CD8-positive, alpha-beta memory T cell (primary cell): ENCODE measurements around the gene PDLIM7. TPM values are rescaled to one million over a fixed set of nuclear protein-coding genes. Genes with fewer than 3 reads are reported as not detected.
A peak's percentile ranks its signal among the peaks of the same experiment; 100 is the strongest.

ENCODE experiments used
- CTCF ChIA-PET: fragments of 350-600 bp; sonication (Branson Sonifier 250); formaldehyde crosslinking; loops from one replicate; lab custom pipeline; 2021; ENCODE audit warnings: antibody characterized with exemption; lab: Charles Lee
- POLR2A ChIA-PET: fragments of 350-600 bp; sonication (Branson Sonifier 250); formaldehyde crosslinking; loops from one replicate; lab custom pipeline; 2021; ENCODE audit warnings: antibody characterized with exemption; lab: Charles Lee
- DNase-seq, 5 donors: peaks; one replicate each; pipeline versions ENCODE4 v3.0.0 to v3.0.0-alpha.2; 2020 to 2022; ENCODE audit warnings: mixed read lengths in 1 of 5
- H3K27ac ChIP-seq: one replicate; pipeline ENCODE4 v1.7.0; 2013; ENCODE audit warnings: low read depth, mild to moderate bottlenecking, low read length, moderate library complexity
- H3K27me3 ChIP-seq: 2 replicates; pipeline ENCODE4 v1.7.0; 2013; ENCODE audit warnings: low read length, mild to moderate bottlenecking; ENCODE audit not compliant: insufficient read depth, poor library complexity, severe bottlenecking
- H3K36me3 ChIP-seq: 2 replicates; pipeline ENCODE4 v1.7.0; 2013; ENCODE audit warnings: mild to moderate bottlenecking, low read length, moderate library complexity; ENCODE audit not compliant: insufficient read depth
- H3K4me1 ChIP-seq: 2 replicates; pipeline ENCODE4 v1.7.0; 2013; ENCODE audit warnings: mild to moderate bottlenecking, low read length, moderate library complexity; ENCODE audit not compliant: insufficient read depth
- H3K4me3 ChIP-seq: 2 replicates; pipeline ENCODE4 v1.7.0; 2013; ENCODE audit warnings: mild to moderate bottlenecking, low read length
- H3K9me3 ChIP-seq: 2 replicates; pipeline ENCODE4 v1.7.0; 2013; ENCODE audit warnings: mild to moderate bottlenecking, low read length
- H3K27ac Mint-ChIP-seq, 8 donors: one replicate each; pipeline ENCODE4 v1.8.0; 2020 to 2021; ENCODE audit warnings: mixed read lengths in 8 of 8, mild to moderate bottlenecking in 6 of 8, inconsistent platforms in 3 of 8, moderate library complexity in 3 of 8
- H3K27me3 Mint-ChIP-seq, 2 donors: one replicate each; pipeline ENCODE4 v1.8.0; 2020 to 2021; ENCODE audit warnings: mixed read lengths in 2 of 2, mild to moderate bottlenecking in 1 of 2, moderate library complexity in 1 of 2
- H3K36me3 Mint-ChIP-seq, 3 donors: one replicate each; pipeline ENCODE4 v1.8.0; 2020 to 2021; ENCODE audit warnings: mixed read lengths in 3 of 3, inconsistent platforms in 1 of 3, mild to moderate bottlenecking in 1 of 3
- H3K4me1 Mint-ChIP-seq, 3 donors: one replicate each; pipeline ENCODE4 v1.8.0; 2020 to 2021; ENCODE audit warnings: mixed read lengths in 3 of 3, inconsistent platforms in 1 of 3, mild to moderate bottlenecking in 1 of 3
- H3K4me3 Mint-ChIP-seq, 7 donors: one replicate each; pipeline ENCODE4 v1.8.0; 2020 to 2021; ENCODE audit warnings: mixed read lengths in 7 of 7, mild to moderate bottlenecking in 6 of 7, moderate library complexity in 4 of 7, inconsistent platforms in 2 of 7
- H3K9me3 Mint-ChIP-seq, 5 donors: one replicate each; pipeline ENCODE4 v1.8.0; 2020 to 2022; ENCODE audit warnings: mixed read lengths in 5 of 5, mild to moderate bottlenecking in 3 of 5, moderate library complexity in 2 of 5, inconsistent platforms in 1 of 5
- polyA plus RNA-seq: library from polyadenylated mRNA; unstranded; fragments of 300-500 nt; fragmentation: Illumina TruSeq; gene quantifications from one replicate; pipeline ENCODE4 v1.2.3, GENCODE V29; 2021
- total RNA-seq, 2 experiments: library from RNA; stranded (reverse); gene quantifications; one replicate each; pipeline ENCODE4 v1.2.3, GENCODE V29; 2021

PDLIM7 gene
- total and polyA plus RNA-seq, 3 experiments from 2014 or later: 6.0 to 30.4 (median 28.4) TPM

- Histone ChIP-seq H3K9me3 (no peaks in the 10 kb centered on the region), H3K27me3 (no peaks in the 10 kb centered on the region), H3K27ac (no peak overlapping the region), H3K36me3 (peaks cover 26% of the 10 kb centered on the region), H3K4me1 (no peaks in the 10 kb centered on the region), H3K4me3 (no peak overlapping the region)
- peak in 1 of 5 donors; percentile 26 for DNase-seq
- no peaks in the 10 kb centered on the region for H3K9me3 Mint-ChIP-seq
- peaks cover 0 to 4% (median 1%) of the 10 kb centered on the region in 3 donors for H3K4me1 Mint-ChIP-seq
- ChIA-PET CTCF (interaction anchor here (1.6 kb wide), 1 partner anchor 19 kb away, joined by 3 read pairs; no protein-coding TSS in a partner anchor), POLR2A (no interaction called here)
- H3K4me3 Mint-ChIP-seq: no peak overlapping the region
- H3K27ac Mint-ChIP-seq: no peak overlapping the region
- H3K36me3 Mint-ChIP-seq: peaks cover 0 to 27% (median 8%) of the 10 kb centered on the region in 3 donors
- no peaks in the 10 kb centered on the region for H3K27me3 Mint-ChIP-seq
Measured at GRCh38 chr5:177528631-177529030, 31.2 kb upstream of the PDLIM7 start.

DNA sequence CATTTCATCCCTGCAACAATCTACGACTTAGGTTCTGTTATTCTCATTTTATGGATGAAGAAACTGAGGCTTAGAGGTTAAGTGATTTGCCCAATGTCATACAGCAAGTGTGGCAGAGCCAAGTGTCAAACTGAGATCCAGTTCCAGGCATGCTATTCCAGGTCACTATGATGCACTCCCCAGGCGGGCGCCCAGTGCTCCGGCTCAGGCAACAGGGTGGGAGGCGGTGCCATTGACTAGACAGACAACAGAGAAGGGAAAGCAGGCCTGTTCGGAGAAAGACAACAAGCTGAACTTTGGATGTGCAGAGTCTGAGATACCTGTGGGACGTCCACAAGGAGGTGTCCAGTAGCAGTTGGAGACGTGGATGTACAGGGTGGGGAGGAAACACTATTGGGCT lies 30.2 kb upstream of the PDLIM7 start:
- Mint-ChIP-seq H3K4me1 (peaks cover 0 to 4% (median 0%) of the 10 kb centered on the region in 3 donors), H3K4me3 (no peak overlapping the region), H3K36me3 (peaks cover 0 to 24% (median 8%) of the 10 kb centered on the region in 3 donors), H3K9me3 (no peaks in the 10 kb centered on the region), H3K27me3 (no peaks in the 10 kb centered on the region), H3K27ac (no peak overlapping the region)
- Histone ChIP-seq H3K9me3 (no peaks in the 10 kb centered on the region), H3K4me1 (no peaks in the 10 kb centered on the region), H3K27ac (no peak overlapping the region), H3K27me3 (no peaks in the 10 kb centered on the region), H3K4me3 (no peak overlapping the region), H3K36me3 (peaks cover 26% of the 10 kb centered on the region)
- peak in 1 of 5 donors; percentile 20 for DNase-seq
- POLR2A ChIA-PET: no interaction called here
- CTCF ChIA-PET: interaction anchor here (1.6 kb wide), 1 partner anchor 20 kb away, joined by 3 read pairs; no protein-coding TSS in a partner anchor

DNA sequence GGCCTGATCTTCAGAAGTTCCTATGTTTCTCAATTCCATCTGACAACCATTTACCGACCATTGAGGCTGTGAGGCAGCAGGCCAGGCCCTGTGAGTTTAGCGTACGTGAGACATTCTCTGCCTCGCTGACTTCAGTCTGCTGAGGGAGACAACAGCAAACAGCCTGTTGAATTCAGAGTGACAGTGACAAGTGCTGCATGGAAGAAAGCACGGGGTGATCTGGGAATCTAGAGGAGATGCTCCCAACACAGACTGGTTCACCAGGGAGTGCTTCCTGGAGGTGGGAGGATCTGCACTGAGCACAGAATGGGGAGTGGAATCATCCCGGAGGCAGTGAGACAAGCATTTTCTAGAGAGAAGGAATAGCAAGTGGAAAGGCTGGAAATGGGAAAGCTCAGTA lies 29.4 kb upstream of the PDLIM7 start:
- peaks cover 3 to 4% (median 4%) of the 10 kb centered on the region in 3 donors for H3K4me1 Mint-ChIP-seq
- H3K27me3 ChIP-seq: no peaks in the 10 kb centered on the region
- H3K27me3 Mint-ChIP-seq: no peaks in the 10 kb centered on the region
- H3K4me1 ChIP-seq: no peaks in the 10 kb centered on the region
- no peaks in the 10 kb centered on the region for H3K9me3 ChIP-seq
- ChIA-PET CTCF (no interaction called here), POLR2A (no interaction called here)
- peaks cover 0 to 20% (median 6%) of the 10 kb centered on the region in 3 donors for H3K36me3 Mint-ChIP-seq
- peaks cover 21% of the 10 kb centered on the region for H3K36me3 ChIP-seq
- no peak overlapping the region for H3K27ac Mint-ChIP-seq
- no peak overlapping the region for H3K27ac ChIP-seq
- DNase-seq: no peak
- H3K4me3 ChIP-seq: no peak overlapping the region
- H3K4me3 Mint-ChIP-seq: no peak overlapping the region
- no peaks in the 10 kb centered on the region for H3K9me3 Mint-ChIP-seq

DNA sequence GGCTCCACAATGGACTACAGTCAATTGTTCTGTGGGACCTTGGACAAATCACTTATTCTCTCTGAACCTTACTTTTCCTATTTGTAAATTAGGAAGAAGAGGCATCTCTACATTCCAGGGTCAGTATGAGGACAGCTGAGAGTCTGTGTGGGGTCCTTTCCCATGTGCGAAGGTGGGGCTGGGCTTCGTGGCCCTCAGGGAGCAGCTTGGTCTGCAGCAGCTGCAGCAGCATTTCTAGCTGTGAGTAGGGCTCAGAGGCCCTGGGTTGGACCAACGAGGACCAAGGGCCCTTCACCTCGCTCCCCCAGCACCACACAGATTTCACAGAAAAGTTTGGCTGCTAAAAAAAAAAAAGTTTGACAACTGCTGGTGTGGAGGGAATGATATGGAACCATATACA lies 28.8 kb upstream of the PDLIM7 start:
- H3K4me3 Mint-ChIP-seq: no peak overlapping the region

DNA sequence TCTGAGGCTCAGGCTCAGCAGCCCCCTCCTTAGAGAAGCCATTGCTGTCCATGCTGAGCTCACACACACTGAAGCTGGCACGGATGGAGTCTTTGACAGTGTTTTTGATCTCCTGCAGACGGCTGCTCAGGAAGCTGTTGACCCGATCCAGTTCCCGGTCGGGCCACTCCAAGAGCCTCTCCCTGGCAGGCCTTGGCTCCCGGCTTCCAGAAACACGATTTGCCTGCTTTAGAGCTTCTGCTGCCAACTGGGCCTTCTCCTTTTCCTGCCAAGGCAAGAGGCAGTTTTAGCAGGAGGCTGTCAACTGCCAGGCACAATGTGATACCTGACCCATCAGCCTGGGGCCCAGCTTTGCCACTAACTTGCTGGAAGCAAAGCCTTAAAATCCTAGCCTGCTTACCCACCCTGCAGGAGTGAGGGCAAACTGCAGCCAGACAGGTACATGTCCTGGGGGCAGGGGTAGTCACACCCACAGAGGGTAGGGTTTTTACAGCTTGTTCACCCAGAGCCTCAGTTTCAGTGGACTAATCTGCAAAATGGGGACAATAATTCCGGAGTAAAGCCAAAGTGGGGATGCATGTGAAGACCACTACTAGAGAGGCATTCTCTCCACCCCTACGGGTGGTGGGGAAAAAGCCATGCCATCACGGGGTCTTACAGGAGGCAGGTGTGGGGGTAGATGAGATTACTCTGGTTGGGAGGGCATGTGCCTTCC lies 27.7 kb upstream of the PDLIM7 start:
- no peak overlapping the region for H3K4me3 ChIP-seq
- H3K27ac ChIP-seq: no peak overlapping the region
- peaks cover 17% of the 10 kb centered on the region for H3K36me3 ChIP-seq
- H3K4me1 ChIP-seq: peaks cover 7% of the 10 kb centered on the region
- ChIA-PET POLR2A (interaction anchor here (1.5 kb wide), 1 partner anchor 9 kb away, joined by 3 read pairs; no protein-coding TSS in a partner anchor), CTCF (interaction anchor here (0.5 to 1.5 kb wide), 3 partner anchors 21 to 40 kb away, joined by 3 read pairs; no protein-coding TSS in a partner anchor)
- peaks cover 15 to 21% (median 18%) of the 10 kb centered on the region in 3 donors for H3K4me1 Mint-ChIP-seq
- H3K27me3 Mint-ChIP-seq: peaks cover 0 to 2% of the 10 kb centered on the region in 2 donors
- H3K9me3 Mint-ChIP-seq: no peaks in the 10 kb centered on the region
- peaks cover 0 to 31% (median under 1%) of the 10 kb centered on the region in 3 donors for H3K36me3 Mint-ChIP-seq
- peak in 1 of 5 donors; percentile 17 for DNase-seq
- H3K9me3 ChIP-seq: no peaks in the 10 kb centered on the region
- no peaks in the 10 kb centered on the region for H3K27me3 ChIP-seq
- peak overlapping the region in 3 of 8 donors; percentile 26 to 56 (median 47) for H3K27ac Mint-ChIP-seq
- H3K4me3 Mint-ChIP-seq: no peak overlapping the region

More for the DNA sequence above, 28.8 kb upstream of the PDLIM7 start:
- H3K4me3 ChIP-seq: no peak overlapping the region
- ChIA-PET POLR2A (no interaction called here), CTCF (interaction anchor here (1.5 kb wide), 1 partner anchor 20 kb away, joined by 3 read pairs; no protein-coding TSS in a partner anchor)
- peak in 1 of 5 donors; percentile 15 for DNase-seq
- no peaks in the 10 kb centered on the region for H3K9me3 ChIP-seq
- Mint-ChIP-seq H3K4me1 (peaks cover 9 to 10% (median 10%) of the 10 kb centered on the region in 3 donors), H3K36me3 (peaks cover 0 to 22% (median 5%) of the 10 kb centered on the region in 3 donors), H3K9me3 (no peaks in the 10 kb centered on the region), H3K27me3 (no peaks in the 10 kb centered on the region), H3K27ac (no peak overlapping the region)
- H3K27ac ChIP-seq: no peak overlapping the region
- H3K4me1 ChIP-seq: peaks cover 5% of the 10 kb centered on the region
- H3K27me3 ChIP-seq: no peaks in the 10 kb centered on the region
- peaks cover 22% of the 10 kb centered on the region for H3K36me3 ChIP-seq

- Histone ChIP-seq H3K27me3 (no peaks in the 10 kb centered on the region), H3K27ac (no peak overlapping the region), H3K9me3 (no peaks in the 10 kb centered on the region), H3K4me3 (no peak overlapping the region), H3K4me1 (peaks cover 10% of the 10 kb centered on the region), H3K36me3 (peaks cover 17% of the 10 kb centered on the region)
- Mint-ChIP-seq H3K27ac (no peak overlapping the region), H3K4me1 (peaks cover 20 to 27% (median 23%) of the 10 kb centered on the region in 3 donors), H3K27me3 (peaks cover 0 to 2% of the 10 kb centered on the region in 2 donors), H3K4me3 (no peak overlapping the region), H3K36me3 (peaks cover 0 to 36% (median 0%) of the 10 kb centered on the region in 3 donors), H3K9me3 (no peaks in the 10 kb centered on the region)
- ChIA-PET CTCF (interaction anchor here (0.6 to 1.6 kb wide), 3 partner anchors 22 to 38 kb away, joined by 3 read pairs; no protein-coding TSS in a partner anchor), POLR2A (interaction anchor here (1.5 kb wide), 1 partner anchor 9 kb away, joined by 3 read pairs; no protein-coding TSS in a partner anchor)
- no peak for DNase-seq
Measured at GRCh38 chr5:177524539-177524900, 27.1 kb upstream of the PDLIM7 start.

DNA sequence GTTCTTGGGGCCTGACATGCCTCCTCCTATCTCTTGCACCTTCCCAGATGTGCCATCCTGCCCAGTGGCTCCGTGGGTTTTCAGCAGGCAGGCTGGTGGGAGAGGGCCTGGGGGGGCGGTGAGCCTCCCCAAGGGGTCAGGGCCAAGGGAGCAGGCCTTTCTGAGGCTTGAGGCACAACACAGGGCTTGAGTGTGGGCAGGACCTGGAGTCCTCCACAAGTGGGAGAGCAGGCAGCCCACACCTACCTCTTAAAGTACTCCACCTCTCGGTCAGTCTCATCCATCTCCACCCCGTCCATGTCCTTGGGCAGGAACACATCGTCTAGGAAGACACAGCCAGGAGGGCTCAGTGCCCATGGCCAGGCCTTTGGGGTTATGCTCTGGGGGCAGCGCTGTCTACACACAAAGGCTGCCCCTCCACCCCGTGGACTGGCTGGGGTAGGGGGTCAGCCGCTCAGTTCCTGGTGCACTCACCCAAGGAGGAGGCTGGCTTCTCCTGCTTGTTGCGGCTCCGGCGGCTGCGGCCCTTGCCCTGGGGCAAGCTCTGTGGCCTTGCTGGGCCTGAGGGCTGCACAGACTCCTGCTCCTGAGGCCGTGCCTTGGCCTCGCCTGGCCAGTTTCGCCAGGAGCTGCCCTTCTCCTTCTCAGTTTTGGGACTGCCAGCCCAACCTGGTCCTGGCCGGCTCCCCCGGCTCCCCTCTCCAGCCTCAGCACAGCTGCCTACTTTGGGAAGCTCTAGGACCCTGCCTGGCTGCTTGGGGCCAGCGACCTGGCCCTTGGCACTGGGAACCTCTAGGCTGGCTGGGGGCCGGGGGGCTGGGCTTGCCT lies 26.5 kb upstream of the PDLIM7 start:
- H3K4me1 ChIP-seq: peaks cover 16% of the 10 kb centered on the region
- peaks cover 0 to 2% of the 10 kb centered on the region in 2 donors for H3K27me3 Mint-ChIP-seq
- ChIA-PET CTCF (interaction anchor here (1.6 kb wide), 1 partner anchor 23 kb away, joined by 3 read pairs; no protein-coding TSS in a partner anchor), POLR2A (interaction anchor here (1.5 kb wide), 1 partner anchor 8 kb away, joined by 3 read pairs; no protein-coding TSS in a partner anchor)
- peak in 1 of 5 donors; percentile 41 for DNase-seq
- H3K4me3 ChIP-seq: no peak overlapping the region
- H3K36me3 Mint-ChIP-seq: peaks cover 0 to 37% (median 0%) of the 10 kb centered on the region in 3 donors
- no peak overlapping the region for H3K27ac ChIP-seq
- no peaks in the 10 kb centered on the region for H3K9me3 ChIP-seq
- H3K9me3 Mint-ChIP-seq: no peaks in the 10 kb centered on the region
- no peak overlapping the region for H3K4me3 Mint-ChIP-seq
- peak overlapping the region in 1 of 8 donors; percentile 47 for H3K27ac Mint-ChIP-seq
- peaks cover 22 to 33% (median 29%) of the 10 kb centered on the region in 3 donors for H3K4me1 Mint-ChIP-seq
- no peaks in the 10 kb centered on the region for H3K27me3 ChIP-seq
- peaks cover 17% of the 10 kb centered on the region for H3K36me3 ChIP-seq
